ENCODE data around the gene HDAC3. TPM values are rescaled to one million over a fixed set of nuclear protein-coding genes. Genes with fewer than 3 reads are reported as not detected.

HDAC3 gene
- total RNA-seq, 1 experiment from 2014 or later, result 91.9 TPM

DNA sequence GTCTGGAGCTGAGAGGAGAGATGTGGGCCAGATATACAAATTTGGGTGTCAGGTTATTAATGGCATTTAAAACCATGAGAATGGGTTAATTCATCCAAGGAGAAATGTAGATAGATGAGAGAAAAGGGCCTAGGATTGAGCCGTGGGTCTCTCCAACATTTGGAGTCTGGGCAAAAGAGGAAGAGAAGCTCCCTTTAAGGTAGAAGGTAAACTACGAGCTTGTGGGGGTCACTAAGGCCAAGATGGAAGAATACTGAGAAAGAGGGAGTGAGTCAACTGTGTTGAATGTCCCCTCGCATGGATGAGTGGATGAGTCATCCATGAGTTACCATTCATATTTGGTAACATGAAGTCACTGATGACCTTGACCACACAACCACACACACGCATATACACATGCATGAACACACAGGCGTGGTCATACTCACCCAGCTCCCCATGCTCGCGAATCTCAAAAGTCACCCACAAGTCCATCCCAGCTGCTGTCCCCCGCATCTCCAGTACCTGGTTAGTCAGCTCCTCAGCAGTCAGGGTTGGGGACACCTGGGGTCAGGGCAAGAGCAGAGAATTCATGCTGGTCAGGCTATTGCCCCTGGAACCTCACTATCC lies 21.4 kb upstream of the HDAC3 start (continued):
- TF ChIP-seq, protein P1, sequence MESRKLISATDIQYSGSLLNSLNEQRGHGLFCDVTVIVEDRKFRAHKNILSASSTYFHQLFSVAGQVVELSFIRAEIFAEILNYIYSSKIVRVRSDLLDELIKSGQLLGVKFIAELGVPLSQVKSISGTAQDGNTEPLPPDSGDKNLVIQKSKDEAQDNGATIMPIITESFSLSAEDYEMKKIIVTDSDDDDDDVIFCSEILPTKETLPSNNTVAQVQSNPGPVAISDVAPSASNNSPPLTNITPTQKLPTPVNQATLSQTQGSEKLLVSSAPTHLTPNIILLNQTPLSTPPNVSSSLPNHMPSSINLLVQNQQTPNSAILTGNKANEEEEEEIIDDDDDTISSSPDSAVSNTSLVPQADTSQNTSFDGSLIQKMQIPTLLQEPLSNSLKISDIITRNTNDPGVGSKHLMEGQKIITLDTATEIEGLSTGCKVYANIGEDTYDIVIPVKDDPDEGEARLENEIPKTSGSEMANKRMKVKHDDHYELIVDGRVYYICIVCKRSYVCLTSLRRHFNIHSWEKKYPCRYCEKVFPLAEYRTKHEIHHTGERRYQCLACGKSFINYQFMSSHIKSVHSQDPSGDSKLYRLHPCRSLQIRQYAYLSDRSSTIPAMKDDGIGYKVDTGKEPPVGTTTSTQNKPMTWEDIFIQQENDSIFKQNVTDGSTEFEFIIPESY (IDR thresholded peaks at IDR 0.05; ENCODE audit: extremely low read depth, insufficient replicate concordance, low read length), result no peak
- peak; percentile 84 for TF ChIP-seq SRF (IDR thresholded peaks at IDR 0.05; ENCODE audit: low read depth)

DNA sequence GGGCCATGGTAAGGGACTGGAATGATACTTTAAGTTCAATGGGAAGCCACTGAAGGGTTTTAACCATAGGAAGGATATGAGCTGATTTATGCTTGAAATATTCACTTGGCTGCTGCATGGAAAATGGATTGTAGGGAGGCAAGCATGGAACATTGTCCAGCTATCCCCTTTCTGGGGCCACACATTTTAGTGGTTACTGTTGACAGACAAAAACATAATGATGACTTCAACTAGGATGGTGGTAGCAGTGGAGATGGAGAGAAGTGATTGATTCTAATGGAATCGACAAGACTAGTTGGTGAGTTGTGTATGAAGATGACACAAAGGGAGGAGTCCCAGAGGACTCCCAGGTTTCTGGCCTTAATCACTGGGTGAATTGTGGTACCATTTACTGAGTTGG lies 20.8 kb upstream of the HDAC3 start:
- Histone ChIP-seq H3K4me1 (ENCODE audit: control insufficient read depth in 1 of 2, insufficient read depth in 2 of 2, low read length in 2 of 2) (peaks cover 0 to 16% of the 10 kb centered on the region in 2 experiments; a peak in 2 of 4 replicates), H4K20me1 (ENCODE audit: insufficient read depth) (no peaks in the 10 kb centered on the region), H2AFZ (ENCODE audit: low read depth, low read length, poor library complexity, severe bottlenecking) (no peak overlapping the region), H3K9me2 (ENCODE audit: insufficient read depth) (no peaks in the 10 kb centered on the region), H3K4me2 (ENCODE audit: low read length) (no peak overlapping the region), H3K27me3 (ENCODE audit: insufficient read depth, low read length) (no peaks in the 10 kb centered on the region), H3K36me3 (ENCODE audit: control insufficient read depth in 1 of 2, insufficient read depth in 2 of 2, low read length in 2 of 2) (no peaks in the 10 kb centered on the region), H3K27ac (ENCODE audit: low read depth, low read length) (no peak overlapping the region), H3K4me3 (replicated peaks in 1 of 2; ENCODE audit: low read depth in 1 of 2, low read length in 2 of 2) (no peak overlapping the region), H3K9me3 (ENCODE audit: control insufficient read depth in 1 of 2, insufficient read depth in 1 of 2, low read depth in 1 of 2, low read length in 2 of 2) (no peaks in the 10 kb centered on the region), H3K9ac (ENCODE audit: low read length) (no peak overlapping the region), H3K79me2 (ENCODE audit: insufficient read depth, low read length) (no peaks in the 10 kb centered on the region)
- no peak for ATAC-seq
- DNase-seq (ENCODE audit: low read depth, low spot score), result no peak
- CTCF ChIA-PET, result no interaction called here
- intact Hi-C loops (cut with micrococcal nuclease), result no loop called here
- RAD21 ChIA-PET (ENCODE audit: low non-redundant PET in 1 of 2, low total read pairs in 2 of 2, uncharacterized antibody in 2 of 2, unreplicated experiment in 2 of 2), result no interaction called here
- BruUV-seq (replicated peaks), result no TSS peak
- POLR2A ChIA-PET, result no interaction called here
- no peak; the same call in 1 of the 2 replicates for TF ChIP-seq SP1 (IDR thresholded peaks at IDR 0.05; ENCODE audit: low read depth)
- no peak for TF ChIP-seq ZFX (IDR thresholded peaks at IDR 0.05)
- TF ChIP-seq POLR2AphosphoS5 (IDR thresholded peaks at IDR 0.05; ENCODE audit: low read depth, low read length), result no peak
- no peak for TF ChIP-seq ELF1 (IDR thresholded peaks at IDR 0.05; ENCODE audit: borderline replicate concordance, low read depth)
- TF ChIP-seq, protein P2, sequence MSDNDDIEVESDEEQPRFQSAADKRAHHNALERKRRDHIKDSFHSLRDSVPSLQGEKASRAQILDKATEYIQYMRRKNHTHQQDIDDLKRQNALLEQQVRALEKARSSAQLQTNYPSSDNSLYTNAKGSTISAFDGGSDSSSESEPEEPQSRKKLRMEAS (IDR thresholded peaks at IDR 0.05), result no peak
- TF ChIP-seq EZH2phosphoT487 (IDR thresholded peaks at IDR 0.05; ENCODE audit: borderline replicate concordance), result no peak
- no peak for TF ChIP-seq EGR1 (IDR thresholded peaks at IDR 0.05; ENCODE audit: low read depth)
- TF ChIP-seq CEBPB (IDR thresholded peaks at IDR 0.05; ENCODE audit: low read depth), result no peak
- TF ChIP-seq, protein P1 (IDR thresholded peaks at IDR 0.05; ENCODE audit: extremely low read depth, insufficient replicate concordance, low read length), result no peak
- TF ChIP-seq FOSL1 (IDR thresholded peaks at IDR 0.05; ENCODE audit: low read depth), result no peak
- TF ChIP-seq REST (IDR thresholded peaks at IDR 0.05; ENCODE audit: low read depth), result no peak
- TF ChIP-seq YY1 (IDR thresholded peaks at IDR 0.05; ENCODE audit: extremely low read depth, insufficient replicate concordance, low read depth, low read length), result no peak
- no peak for TF ChIP-seq RAD21 (IDR thresholded peaks at IDR 0.05; ENCODE audit: low read depth)
- TF ChIP-seq TCF7L2 (IDR thresholded peaks at IDR 0.05; ENCODE audit: borderline replicate concordance, extremely low read depth, insufficient read depth, insufficient read length), result no peak
